IPS-18c (cell line): ENCODE results near the gene SSTR5.

ENCODE experiments used
- H3K4me3 ChIP-seq: 2 replicates; pipeline ENCODE4 v1.7.0; 2013; ENCODE audit warnings: low read depth, mild to moderate bottlenecking, low read length, moderate library complexity; ENCODE audit not compliant: insufficient read depth
- H3K9me3 ChIP-seq: one replicate; pipeline ENCODE4 v1.6.1; 2013; ENCODE audit warnings: mild to moderate bottlenecking, low read length, moderate library complexity; ENCODE audit not compliant: control insufficient read depth, insufficient read depth

Gene SSTR5

DNA sequence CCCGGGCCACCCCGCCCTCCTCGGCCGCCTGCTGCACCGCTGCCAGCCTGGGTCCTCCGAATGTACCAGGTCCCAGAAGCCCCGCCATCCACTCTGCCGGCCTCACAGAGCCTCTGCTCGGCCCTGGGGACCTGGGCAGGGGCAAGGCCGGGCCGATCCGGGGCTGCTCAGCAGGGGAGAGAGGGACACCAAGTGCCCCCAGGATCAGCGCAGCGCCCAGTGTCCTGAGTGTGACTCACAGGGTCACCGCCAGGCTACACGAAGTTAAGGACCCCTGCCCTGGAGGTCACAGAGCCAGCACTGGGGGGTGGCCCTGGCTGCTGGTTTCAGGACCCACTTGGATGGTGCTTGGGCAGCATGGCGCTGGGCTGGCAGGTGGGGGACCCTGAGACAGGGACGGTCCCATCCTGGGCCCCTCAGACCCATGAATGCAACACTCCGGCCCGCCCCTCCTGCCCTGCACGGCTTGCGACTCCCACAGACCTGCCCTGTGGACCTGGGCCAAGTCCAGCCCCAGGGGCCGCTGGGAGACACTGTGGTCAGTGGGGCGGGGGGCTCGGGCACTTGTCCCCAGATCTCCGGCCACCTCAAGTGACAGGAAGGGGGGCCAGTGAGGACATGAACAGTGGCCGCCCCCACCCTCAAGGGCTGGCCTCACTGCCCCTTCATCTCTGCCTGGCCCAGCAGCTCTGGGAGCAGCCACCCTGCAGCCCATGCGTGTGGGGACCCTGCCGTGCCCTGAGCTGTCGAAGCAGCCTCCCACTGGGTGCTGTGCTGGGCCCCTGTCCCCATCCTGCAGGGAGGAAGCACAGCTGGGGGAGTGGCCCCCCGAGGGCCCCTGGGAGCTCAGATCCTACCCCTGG lies 23.2 kb upstream of the SSTR5 start:
- H3K4me3 ChIP-seq: no peak overlapping the region
- H3K9me3 ChIP-seq: no peaks in the 10 kb centered on the region

DNA sequence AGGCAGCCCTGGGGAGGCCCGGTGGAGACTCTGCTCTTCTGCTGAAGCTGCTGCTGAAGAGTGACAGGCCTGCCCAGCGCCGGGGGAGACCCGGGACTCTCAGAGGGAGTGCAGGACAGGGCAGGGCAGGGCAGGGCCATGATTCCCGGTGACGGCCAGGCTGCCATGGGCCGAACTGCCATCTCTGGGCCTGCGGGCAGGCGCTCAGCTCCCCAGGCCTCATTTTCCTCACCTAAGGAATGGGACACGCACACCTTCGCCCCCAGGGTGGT lies 22.6 kb upstream of the SSTR5 start:
- no peak overlapping the region for H3K4me3 ChIP-seq
- H3K9me3 ChIP-seq: no peaks in the 10 kb centered on the region

GRCh38 chr16:1050516-1050915 lies 22.0 kb upstream of the SSTR5 start:
- Histone ChIP-seq H3K9me3 (no peaks in the 10 kb centered on the region), H3K4me3 (no peak overlapping the region)

DNA sequence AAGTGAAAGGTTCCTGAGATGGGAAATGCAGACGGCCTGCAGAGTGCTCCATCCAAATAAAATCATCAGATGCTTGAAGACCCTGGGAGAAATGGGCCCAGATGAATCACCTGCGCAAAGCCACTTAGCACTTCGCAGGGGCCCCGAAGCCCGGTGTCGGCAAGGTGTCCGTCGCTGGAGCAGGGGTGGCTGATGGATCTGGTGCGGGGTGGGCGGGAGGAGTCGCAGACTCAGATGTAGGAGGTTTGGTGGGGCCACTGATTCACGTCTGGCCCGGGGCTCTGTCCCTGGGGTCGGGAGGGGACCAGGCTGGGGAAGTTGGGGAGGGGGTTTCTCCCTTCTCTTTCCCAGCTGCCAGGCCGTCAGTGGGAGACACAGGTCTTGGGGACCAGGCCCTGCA lies 21.6 kb upstream of the SSTR5 start:
- Histone ChIP-seq H3K4me3 (no peak overlapping the region), H3K9me3 (no peaks in the 10 kb centered on the region)

DNA sequence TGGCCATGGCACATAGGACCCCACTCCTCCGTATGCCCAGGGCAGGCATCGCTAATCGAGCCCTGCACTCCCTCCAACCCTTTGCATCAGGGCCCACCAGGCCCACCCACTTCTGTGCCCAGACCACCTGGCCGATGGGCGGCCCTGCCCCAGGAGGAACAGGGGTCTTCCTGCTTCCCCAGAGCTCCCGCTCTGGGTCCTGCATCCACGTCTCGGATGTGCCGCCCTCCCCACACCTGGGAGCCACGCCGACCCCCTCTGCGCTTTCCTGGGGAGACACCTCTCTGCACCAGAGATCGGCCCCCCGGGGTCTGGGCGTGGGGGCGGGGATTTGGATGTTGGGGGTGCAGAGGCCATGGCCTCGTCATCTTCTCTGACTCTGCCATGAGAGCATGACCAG lies 21.1 kb upstream of the SSTR5 start:
- Histone ChIP-seq H3K4me3 (no peak overlapping the region), H3K9me3 (no peaks in the 10 kb centered on the region)

DNA sequence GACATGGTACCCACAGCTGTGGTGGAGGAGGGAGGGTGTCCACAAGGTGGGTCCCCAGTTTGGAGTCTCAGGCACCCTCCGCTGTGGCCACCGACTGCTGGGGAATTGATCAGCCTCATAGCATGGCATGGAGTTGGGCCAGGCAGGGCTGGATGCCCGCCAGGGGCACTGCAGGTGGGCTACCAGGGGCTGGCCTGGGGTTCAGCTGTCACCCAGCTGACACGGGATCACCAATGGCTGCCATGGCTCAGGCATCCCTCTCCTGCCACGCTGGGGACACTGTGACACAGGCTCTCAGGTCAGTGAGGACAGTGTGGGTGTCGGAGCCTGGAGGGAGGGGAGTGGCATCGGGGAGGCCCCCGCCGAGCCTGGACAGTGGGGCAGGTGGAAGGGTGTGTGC lies 19.8 kb upstream of the SSTR5 start:
- no peaks in the 10 kb centered on the region for H3K9me3 ChIP-seq
- H3K4me3 ChIP-seq: no peak overlapping the region

DNA sequence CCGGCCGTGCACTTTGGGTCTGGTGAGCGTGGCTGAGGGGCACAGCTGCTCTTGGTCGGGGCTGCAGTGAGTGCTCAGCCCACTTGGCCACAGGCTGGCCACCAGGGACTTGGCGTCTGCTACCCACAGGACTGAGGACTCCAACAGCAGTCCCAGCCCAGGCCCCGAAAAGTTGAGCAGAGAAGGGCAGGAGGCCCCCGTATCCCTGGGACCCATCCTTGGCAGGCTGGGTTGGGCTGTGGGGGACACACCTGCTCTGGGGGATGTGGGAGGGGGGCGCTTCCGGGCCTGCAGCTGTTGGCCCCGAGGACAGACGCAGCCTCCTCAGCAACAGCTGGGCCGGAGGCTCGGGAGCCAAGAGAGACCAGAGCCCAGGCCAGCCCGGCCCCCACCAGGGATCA lies 19.4 kb upstream of the SSTR5 start:
- Histone ChIP-seq H3K4me3 (no peak overlapping the region), H3K9me3 (no peaks in the 10 kb centered on the region)

GRCh38 chr16:1053700-1054368 lies 18.7 kb upstream of the SSTR5 start:
- Histone ChIP-seq H3K4me3 (no peak overlapping the region), H3K9me3 (no peaks in the 10 kb centered on the region)

- no peak overlapping the region for H3K4me3 ChIP-seq
- no peaks in the 10 kb centered on the region for H3K9me3 ChIP-seq
Measured at GRCh38 chr16:1054660-1055556, 17.6 kb upstream of the SSTR5 start.

GRCh38 chr16:1055557-1055924 lies 17.0 kb upstream of the SSTR5 start:
- H3K9me3 ChIP-seq: no peaks in the 10 kb centered on the region

DNA sequence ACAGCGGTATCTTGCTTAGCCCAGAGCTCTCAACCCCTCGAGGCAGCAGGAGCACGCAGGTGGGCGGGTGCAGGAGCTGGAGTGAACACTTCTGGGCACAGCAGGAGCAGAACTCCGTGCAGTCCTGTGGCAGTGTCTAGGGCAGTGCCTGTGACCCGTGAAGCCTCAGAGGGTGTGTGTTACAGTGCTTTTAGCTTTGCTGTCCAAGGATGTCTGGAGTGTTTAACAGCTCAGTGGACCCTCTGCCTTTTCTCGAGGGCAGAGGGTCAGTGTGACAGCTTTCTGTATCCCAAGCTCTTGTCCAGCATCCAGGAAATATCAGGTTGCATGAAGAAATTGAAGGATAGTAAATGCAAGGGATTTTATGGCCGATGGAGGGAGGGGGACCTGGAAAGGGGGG lies 16.4 kb upstream of the SSTR5 start:
- Histone ChIP-seq H3K4me3 (no peak overlapping the region), H3K9me3 (no peaks in the 10 kb centered on the region)

More at GRCh38 chr16:1055557-1055924, 17.0 kb upstream of the SSTR5 start:
- no peak overlapping the region for H3K4me3 ChIP-seq

GRCh38 chr16:1057252-1057932 lies 15.2 kb upstream of the SSTR5 start:
- H3K4me3 ChIP-seq: no peak overlapping the region

DNA sequence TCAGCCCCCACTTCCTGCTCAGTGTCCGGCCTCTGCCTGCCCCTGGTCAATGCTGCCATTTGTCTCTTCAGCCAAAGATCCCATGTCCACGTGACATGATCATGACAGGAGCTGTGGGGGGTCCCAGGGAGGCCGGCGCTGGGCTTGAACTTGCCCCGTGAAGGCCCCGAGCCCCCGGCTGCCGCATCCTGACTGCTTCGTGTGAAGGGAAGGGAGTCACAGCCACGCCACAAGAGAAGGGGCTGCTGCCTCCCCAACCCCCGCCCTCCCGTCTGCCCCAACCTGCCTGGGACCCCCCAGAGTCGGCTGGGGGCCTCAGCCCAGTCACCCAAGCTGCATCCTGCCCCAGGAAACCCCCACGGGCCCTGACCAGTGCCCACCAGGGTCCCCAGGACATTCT lies 14.3 kb upstream of the SSTR5 start:
- no peak overlapping the region for H3K4me3 ChIP-seq
- H3K9me3 ChIP-seq: no peaks in the 10 kb centered on the region

More at GRCh38 chr16:1057252-1057932, 15.2 kb upstream of the SSTR5 start:
- H3K9me3 ChIP-seq: no peaks in the 10 kb centered on the region

GRCh38 chr16:1059310-1059709 lies 13.2 kb upstream of the SSTR5 start:
- H3K4me3 ChIP-seq: no peak overlapping the region
- H3K9me3 ChIP-seq: no peaks in the 10 kb centered on the region

GRCh38 chr16:1060416-1061340 lies 11.9 kb upstream of the SSTR5 start:
- Histone ChIP-seq H3K9me3 (no peaks in the 10 kb centered on the region), H3K4me3 (no peak overlapping the region)

GRCh38 chr16:1061769-1062505 lies 10.6 kb upstream of the SSTR5 start:
- Histone ChIP-seq H3K9me3 (no peaks in the 10 kb centered on the region), H3K4me3 (no peak overlapping the region)
